Measurements from ENCODE around the gene ARHGAP20. TPM values are rescaled to one million over a fixed set of nuclear protein-coding genes. Genes with fewer than 3 reads are reported as not detected.

Gene ARHGAP20
- total and polyA plus RNA-seq, 2 of the 8 experiments (the other 6 are each of a cell fraction or from before 2014, with no cell fraction given) = 0.05 to 0.28 TPM

DNA sequence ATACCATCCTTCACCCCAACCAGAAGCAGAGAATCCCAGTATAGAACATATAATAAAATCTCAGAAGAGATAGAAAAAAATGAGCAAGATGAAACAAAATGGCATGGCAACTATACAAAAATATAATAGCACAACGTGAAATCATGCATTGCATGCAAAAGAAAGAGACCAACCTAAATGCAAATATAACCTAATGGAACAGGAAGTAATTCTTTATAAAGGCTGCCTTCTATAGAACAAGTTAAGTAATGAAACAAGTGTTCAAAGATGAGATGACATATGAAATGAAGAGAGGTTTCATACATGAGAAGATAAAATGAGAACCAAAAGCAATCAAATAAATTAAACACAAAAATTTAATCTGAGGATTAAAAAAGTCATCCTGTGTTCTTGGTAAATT is 18.5 kb upstream of the ARHGAP20 start:
- H2BK5ac ChIP-seq (ENCODE audit: low read depth, low read length) = no peak overlapping the region
- no peaks in the 10 kb centered on the region for H3K23me2 ChIP-seq (ENCODE audit: low read depth, low read length)
- no peak overlapping the region for H4K5ac ChIP-seq (ENCODE audit: insufficient read length, low read depth, low read length)
- FAIRE-seq (no peak), DNase-seq (ENCODE audit: low read depth in 1 of 2, low spot score in 2 of 2) (no peak)
- H3K18ac ChIP-seq (ENCODE audit: extremely low read depth, low read length) = no peak overlapping the region
- H2BK12ac ChIP-seq (ENCODE audit: low read depth, low read length) = no peak overlapping the region
- H3K36me3 ChIP-seq (ENCODE audit: control insufficient read depth in 2 of 4, insufficient read depth in 4 of 4, low read length in 3 of 4) = no peaks in the 10 kb centered on the region
- no peak overlapping the region for H3K14ac ChIP-seq (ENCODE audit: insufficient read length)
- 93% methylated on average over 1 of the region's 1 CpG; no CpG with 5 or more reads in 1 of the 2 experiments for WGBS, 2 experiments (ENCODE audit: extremely low coverage in 1 of 2, insufficient coverage in 1 of 2, insufficient read length in 1 of 2, insufficient replicate concordance in 2 of 2, low coverage in 1 of 2, low lambda C conversion rate in 2 of 2, missing lambda C conversion rate in 1 of 2)
- no peak overlapping the region for H2BK20ac ChIP-seq (ENCODE audit: low read length)
- H3K9ac ChIP-seq (replicated peaks in 1 of 4; ENCODE audit: extremely low read depth in 1 of 4, low read depth in 3 of 4, low read length in 3 of 4) = no peak overlapping the region
- no peak overlapping the region for H3K4me3 ChIP-seq (ENCODE audit: extremely low read depth in 1 of 4, insufficient read depth in 2 of 4, low read depth in 3 of 4, low read length in 4 of 4)
- no peak overlapping the region for H3K56ac ChIP-seq (replicated peaks; ENCODE audit: insufficient read length, low read depth, low read length)
- no peak overlapping the region for H4K91ac ChIP-seq (replicated peaks; ENCODE audit: insufficient read length, low read length)
- no peak overlapping the region for H3K4me2 ChIP-seq (ENCODE audit: insufficient read depth in 1 of 2, low read depth in 2 of 2, low read length in 2 of 2)
- no peak overlapping the region for H2AFZ ChIP-seq (ENCODE audit: low read length)
- no peak overlapping the region for H4K8ac ChIP-seq (ENCODE audit: extremely low read depth, insufficient read depth, low read length)
- H2AK5ac ChIP-seq (ENCODE audit: low read depth, low read length) = no peak overlapping the region
- no peaks in the 10 kb centered on the region for H3K79me2 ChIP-seq (ENCODE audit: control insufficient read depth in 1 of 2, insufficient read depth in 2 of 2, low read length in 2 of 2)
- no peaks in the 10 kb centered on the region for H4K20me1 ChIP-seq (replicated peaks in 1 of 2; ENCODE audit: control insufficient read depth in 1 of 2, insufficient read depth in 2 of 2, low read length in 2 of 2)
- no peaks in the 10 kb centered on the region for H3K79me1 ChIP-seq (ENCODE audit: low read depth, low read length)
- ChIA-PET POLR2A (ENCODE audit: partially characterized antibody) (no interaction called here), CTCF (ENCODE audit: partially characterized antibody) (no interaction called here)
- no peaks in the 10 kb centered on the region for H3K4me1 ChIP-seq (replicated peaks in 1 of 4; ENCODE audit: control insufficient read depth in 3 of 4, insufficient read depth in 4 of 4, low read length in 3 of 4)
- H2BK120ac ChIP-seq (replicated peaks; ENCODE audit: low read depth, low read length) = no peak overlapping the region
- no peak overlapping the region for H2BK15ac ChIP-seq (ENCODE audit: low read length)
- H3K9me3 ChIP-seq (ENCODE audit: insufficient read depth in 2 of 2, low read depth in 1 of 2, low read length in 1 of 2) = no peaks in the 10 kb centered on the region
- H3K27ac ChIP-seq (ENCODE audit: low read depth, low read length) = no peak overlapping the region
- H3K4ac ChIP-seq (replicated peaks; ENCODE audit: insufficient read length, low read depth, low read length) = no peak overlapping the region
- H3K23ac ChIP-seq (ENCODE audit: insufficient read length) = no peak overlapping the region
- no peaks in the 10 kb centered on the region for H3K27me3 ChIP-seq (replicated peaks in 1 of 4; ENCODE audit: control insufficient read depth in 3 of 4, extremely low read depth in 1 of 4, insufficient read depth in 3 of 4, low read length in 3 of 4)
- TF ChIP-seq EP300 (IDR thresholded peaks at IDR 0.05; ENCODE audit: borderline replicate concordance in 1 of 2, low read depth in 2 of 2, low read length in 2 of 2) (no peak), CBX5 (IDR thresholded peaks at IDR 0.05; ENCODE audit: low read depth, low read length) (no peak), RNF2 (IDR thresholded peaks at IDR 0.05; ENCODE audit: borderline replicate concordance, low read depth, low read length, missing control alignments, poor library complexity, severe bottlenecking) (no peak), NRF1 (IDR thresholded peaks at IDR 0.05; ENCODE audit: low read depth, low read length) (no peak), CHD2 (IDR thresholded peaks at IDR 0.05; ENCODE audit: low read length) (no peak), HDAC2 (IDR thresholded peaks at IDR 0.05; ENCODE audit: borderline replicate concordance in 1 of 2, low read depth in 2 of 2, low read length in 2 of 2) (no peak), GABPA (IDR thresholded peaks at IDR 0.05; ENCODE audit: borderline replicate concordance, insufficient read depth, low read length) (no peak), NANOG (IDR thresholded peaks at IDR 0.05; ENCODE audit: insufficient read depth, low read depth, low read length, poor library complexity, severe bottlenecking) (no peak), TAF1 (IDR thresholded peaks at IDR 0.05; ENCODE audit: low read depth, low read length) (no peak), CHD1 (IDR thresholded peaks at IDR 0.05; ENCODE audit: low read depth, low read length) (no peak), KDM1A (IDR thresholded peaks at IDR 0.05; ENCODE audit: borderline replicate concordance, low read length) (no peak), JUND (IDR thresholded peaks at IDR 0.05; ENCODE audit: low read length) (no peak), SIRT6 (IDR thresholded peaks at IDR 0.05; ENCODE audit: low read length) (no peak), SRF (IDR thresholded peaks at IDR 0.05; ENCODE audit: low read depth, low read length) (no peak), FOSL1 (IDR thresholded peaks at IDR 0.05; ENCODE audit: insufficient read depth, low read depth, low read length) (no peak)

Measured in H1 (cell line).